ENCODE data around the gene LIMA1. TPM values are rescaled to one million over a fixed set of nuclear protein-coding genes. Genes with fewer than 3 reads are reported as not detected.
"Not testable (repeated sequence)": the region's sequence is repeated elsewhere in the genome, so short reads cannot be mapped to it uniquely, and the experiment has no call there.

Gene LIMA1
- polyA plus RNA-seq, 1 donor = 116 TPM

DNA sequence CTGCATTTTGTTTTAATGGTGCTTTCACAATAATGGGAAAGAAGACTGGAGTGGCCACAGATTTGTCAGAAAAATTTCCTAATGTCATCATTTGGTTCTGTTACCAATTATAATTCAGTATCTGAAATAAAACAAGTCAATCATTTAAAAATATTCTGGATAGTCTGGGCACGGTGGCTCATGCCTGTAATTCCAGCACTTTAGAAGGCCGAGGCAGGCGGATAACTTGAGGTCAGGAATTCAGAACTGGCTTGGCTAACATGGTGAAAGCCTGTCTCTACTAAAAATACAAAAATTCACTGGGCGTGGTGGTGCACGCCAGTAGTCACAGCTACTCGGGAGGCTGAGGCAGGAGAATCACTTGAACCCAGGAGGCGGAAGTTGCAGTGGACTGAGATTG is 4.0 kb upstream of the LIMA1 start:
- DNase-seq (ENCODE audit: low read depth) = no peak

GRCh38 chr12:50285253-50285652 is 1.9 kb upstream of the LIMA1 start:
- DNase-seq (ENCODE audit: low read depth) = no peak

DNA sequence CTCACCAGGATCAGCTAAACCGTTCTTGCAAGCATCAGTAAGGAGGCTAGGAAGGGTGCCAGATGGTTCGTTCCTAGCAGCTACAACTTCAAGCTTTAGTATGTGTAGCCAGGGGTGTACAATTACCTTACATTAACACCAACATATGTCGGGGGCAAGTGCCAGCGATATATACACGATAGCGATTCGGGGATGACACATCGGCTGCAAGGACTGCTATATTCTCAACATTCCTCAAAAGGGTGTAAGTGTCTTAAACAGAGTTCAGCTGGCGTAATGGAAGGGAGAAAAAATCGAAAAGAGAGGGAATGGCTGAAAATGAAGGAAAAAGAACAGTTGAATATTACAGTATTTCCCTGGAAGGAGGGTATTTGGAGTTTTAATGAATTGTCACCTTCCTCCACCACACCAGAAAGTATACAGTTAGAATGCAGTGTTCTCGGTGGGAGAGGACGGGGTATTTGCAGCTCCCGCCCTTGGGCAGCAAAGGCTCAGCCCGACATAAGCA is 545 bp downstream of the LIMA1 start:
- no peak for DNase-seq (ENCODE audit: low read depth)

DNA sequence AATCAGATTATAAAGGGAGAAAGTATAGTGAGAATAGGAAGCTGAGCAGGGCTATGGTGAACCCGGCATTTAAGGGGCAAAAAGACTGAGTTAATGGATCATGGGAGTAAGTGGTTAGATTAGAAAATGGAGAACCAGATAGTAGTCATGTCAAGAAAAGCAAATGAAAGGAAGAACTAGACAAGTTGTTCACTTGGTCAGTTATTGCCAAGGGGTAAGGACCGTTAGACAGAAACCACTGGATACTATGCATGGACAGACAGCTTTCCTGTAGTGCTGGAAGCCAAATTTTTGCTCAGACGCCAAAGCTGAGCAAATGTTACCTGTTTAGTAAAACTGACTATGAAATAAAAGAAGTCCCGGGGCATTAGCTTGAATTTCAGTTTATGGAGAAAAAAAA is 3.8 kb downstream of the LIMA1 start:
- no peak for DNase-seq (ENCODE audit: low read depth)

GRCh38 chr12:50276912-50277671 is 6.2 kb downstream of the LIMA1 start:
- DNase-seq (ENCODE audit: low read depth) = no peak

GRCh38 chr12:50276068-50276467 is 7.3 kb downstream of the LIMA1 start:
- DNase-seq (ENCODE audit: low read depth) = no peak

- no peak for DNase-seq (ENCODE audit: low read depth)
These were observed 7.8 kb downstream of the LIMA1 start for GRCh38 chr12:50275556-50275955.

- not testable (repeated sequence) for DNase-seq (ENCODE audit: low read depth)
These were observed 8.2 kb downstream of the LIMA1 start for GRCh38 chr12:50275127-50275526.

DNA sequence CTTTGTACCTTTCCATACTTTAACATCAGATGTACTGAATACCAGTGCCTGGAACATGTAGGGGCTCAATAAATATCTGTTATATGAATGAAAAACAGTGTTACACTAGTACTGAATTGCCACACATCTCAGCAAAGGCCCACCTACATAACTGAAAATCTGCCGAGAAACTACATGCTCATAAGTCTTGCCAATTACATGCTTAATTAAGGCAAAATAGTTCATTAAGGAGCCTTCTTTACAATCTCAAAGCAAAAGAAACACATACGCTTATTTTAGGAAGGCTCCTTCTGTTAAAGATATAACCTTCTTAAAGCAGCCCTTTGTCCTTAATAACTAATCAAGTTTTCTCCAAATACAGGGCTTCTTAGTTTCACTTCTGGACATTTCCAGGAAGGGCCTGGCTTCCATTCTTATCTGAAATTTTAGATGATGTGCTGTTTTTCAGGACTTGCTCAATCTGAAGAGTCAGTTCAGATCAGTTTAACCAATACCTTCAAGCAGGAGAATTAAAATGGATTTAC is 11.5 kb downstream of the LIMA1 start:
- no peak for DNase-seq (ENCODE audit: low read depth)

DNA sequence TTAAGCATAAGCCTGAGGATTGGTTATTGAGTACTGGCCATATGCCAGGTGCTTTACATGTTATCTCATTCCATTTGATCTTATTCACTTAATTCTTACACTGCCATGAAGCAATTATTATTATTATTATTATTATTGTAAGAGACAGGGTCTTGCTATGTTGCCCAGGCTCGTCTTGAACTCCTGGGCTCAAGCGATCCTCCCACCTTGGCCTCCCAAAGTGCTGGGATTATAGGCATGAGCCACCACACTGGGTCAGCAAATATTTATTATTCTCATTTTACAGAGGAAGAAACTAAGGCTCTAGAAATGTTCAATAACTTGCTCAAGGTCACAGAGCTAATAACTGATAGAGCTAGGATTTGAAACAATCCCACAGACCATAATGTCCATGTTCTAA is 14.8 kb downstream of the LIMA1 start:
- no peak for DNase-seq (ENCODE audit: low read depth)

GRCh38 chr12:50265770-50266524 is 17.4 kb downstream of the LIMA1 start:
- DNase-seq (ENCODE audit: low read depth) = no peak

DNA sequence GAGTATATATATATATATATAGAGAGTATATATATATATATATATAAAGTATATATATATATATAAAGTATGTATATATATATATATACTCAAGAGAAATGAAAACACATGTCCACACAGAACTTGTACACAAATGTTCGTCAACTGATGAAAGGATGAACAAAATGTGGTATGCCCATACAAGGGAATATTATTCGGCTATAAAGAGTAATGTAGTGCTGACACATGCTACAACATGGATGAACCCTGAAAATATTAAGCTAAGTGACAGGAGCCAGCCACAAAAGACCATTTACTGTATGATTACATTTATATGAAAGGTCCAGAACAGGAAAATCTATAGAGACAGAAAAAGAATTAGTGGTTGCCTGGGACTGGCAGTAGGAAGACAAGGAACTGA is 19.5 kb downstream of the LIMA1 start:
- no peak for DNase-seq (ENCODE audit: low read depth)

DNA sequence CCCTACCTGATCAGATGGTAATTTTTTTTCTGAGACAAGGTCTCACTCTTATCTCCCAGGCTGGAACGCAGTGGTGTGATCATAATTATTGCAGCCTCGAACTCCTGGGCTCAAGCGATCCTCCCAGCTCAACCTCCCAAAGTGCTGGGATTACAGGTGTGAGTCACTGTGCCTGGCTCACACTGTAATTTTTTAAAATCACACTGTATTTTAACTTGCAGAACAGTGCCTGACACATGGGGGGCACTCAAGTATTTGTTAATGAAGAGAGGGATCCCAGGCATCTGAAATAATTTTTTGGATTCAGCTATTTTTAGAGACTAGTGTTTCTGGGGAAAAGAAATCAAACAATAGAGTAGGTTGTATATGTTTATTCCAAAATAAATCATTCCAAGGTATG is 21.7 kb downstream of the LIMA1 start:
- no peak for DNase-seq (ENCODE audit: low read depth)

DNA sequence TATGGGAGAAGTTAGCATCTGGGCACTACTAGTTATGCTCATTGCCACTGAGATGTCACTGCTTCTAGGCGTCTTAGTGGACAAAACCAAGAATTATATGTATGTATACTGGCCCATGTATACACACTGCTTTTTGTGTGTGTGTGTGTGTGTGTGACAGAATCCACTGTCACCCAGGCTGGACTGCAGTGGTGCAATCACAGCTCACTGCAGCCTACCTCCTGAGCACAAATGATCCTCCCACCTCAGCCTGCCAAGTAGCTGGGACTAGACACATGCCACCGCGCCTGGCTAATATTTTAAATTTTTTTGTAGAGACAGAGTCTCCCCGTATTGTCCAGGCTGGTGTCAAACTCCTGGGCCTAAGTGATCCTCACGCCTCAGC is 25.2 kb downstream of the LIMA1 start:
- DNase-seq (ENCODE audit: low read depth) = no peak

GRCh38 chr12:50257236-50258166 is 25.8 kb downstream of the LIMA1 start:
- peak; percentile 60 for DNase-seq (ENCODE audit: low read depth)

GRCh38 chr12:50256761-50257160 is 26.6 kb downstream of the LIMA1 start:
- no peak for DNase-seq (ENCODE audit: low read depth)

GRCh38 chr12:50252977-50253602 is 30.2 kb downstream of the LIMA1 start:
- no peak for DNase-seq (ENCODE audit: low read depth)

DNA sequence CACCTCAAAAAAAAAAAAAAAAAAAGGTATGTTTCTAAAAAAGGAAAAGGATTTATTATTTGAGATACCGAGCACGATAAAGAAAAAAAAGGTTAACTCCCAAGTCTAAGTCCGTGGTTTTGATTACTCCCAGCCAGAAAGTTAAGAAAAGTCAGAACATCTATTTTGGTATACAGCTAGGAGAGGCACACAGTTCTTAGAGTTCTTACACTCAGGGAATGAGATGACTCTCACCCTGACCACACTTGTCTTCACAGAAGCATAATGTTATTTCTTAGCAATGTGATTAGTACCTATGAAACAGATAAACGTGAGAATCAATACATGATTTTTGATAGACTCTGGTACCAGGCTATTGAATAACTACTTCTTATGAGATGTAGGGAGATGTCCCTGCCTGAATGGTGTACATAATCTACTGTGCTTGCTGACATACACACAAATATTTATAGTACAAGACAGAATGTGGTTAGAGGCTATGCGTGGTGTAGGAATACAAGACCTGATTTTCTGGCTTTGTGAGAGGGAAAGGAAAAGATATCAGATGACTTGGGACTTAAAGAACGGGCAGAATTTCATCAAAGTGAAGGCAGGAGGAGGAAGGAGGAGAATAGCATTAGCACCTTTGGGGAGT is 31.6 kb downstream of the LIMA1 start:
- no peak for DNase-seq (ENCODE audit: low read depth)

- DNase-seq (ENCODE audit: low read depth) = no peak
These were observed 33.7 kb downstream of the LIMA1 start for GRCh38 chr12:50249464-50250182.

GRCh38 chr12:50248883-50249282 is 34.4 kb downstream of the LIMA1 start:
- DNase-seq (ENCODE audit: low read depth) = no peak
